AG04449 (cell line): ENCODE data around the gene M1AP.

Experiments
- CTCF ChIA-PET: fragments of 350-600 bp; formaldehyde crosslinking; extraction: SDS; loops from one replicate; lab custom pipeline; 2021; ENCODE audit warnings: antibody characterized with exemption; lab: Yijun Ruan, JAX
- POLR2A ChIA-PET: fragments of 400-600, 350-600 bp; formaldehyde crosslinking; extraction: SDS; loops from one replicate; lab custom pipeline; 2020; ENCODE audit warnings: antibody characterized with exemption, inconsistent platforms; lab: Yijun Ruan, JAX
- DNase-seq: peaks from one replicate; pipeline ENCODE4 v3.0.0-alpha.2; 2010; ENCODE audit warnings: low read depth, low spot score
- H3K4me3 ChIP-seq: 2 replicates; pipeline ENCODE4 v1.5.1; 2011; ENCODE audit warnings: low read depth, mild to moderate bottlenecking, control low read depth, low read length
- CTCF ChIP-seq: IDR thresholded peaks from one replicate; pipeline ENCODE4 v1.5.1; 2011; ENCODE audit warnings: mild to moderate bottlenecking, moderate library complexity, low read length, control low read depth, inconsistent platforms; ENCODE audit not compliant: insufficient read depth; ENCODE audit errors: missing control alignments

M1AP gene

GRCh38 chr2:74691929-74692328 lies 43.8 kb upstream of the M1AP start:
- TF ChIP-seq CTCF: no peak
- no peak overlapping the region for H3K4me3 ChIP-seq
- DNase-seq: no peak
- CTCF ChIA-PET: interaction anchor here (1.0 to 3.0 kb wide), 28 partner anchors 9 to 712 kb away, joined by 3 to 142 read pairs (median 6); no protein-coding TSS in a partner anchor
- POLR2A ChIA-PET: no interaction called here

- DNase-seq: no peak
- ChIA-PET POLR2A (no interaction called here), CTCF (interaction anchor here (0.6 to 3.0 kb wide), 35 partner anchors 11 to 918 kb away, joined by 3 to 142 read pairs (median 5); no protein-coding TSS in a partner anchor)
- peak; percentile 64 for TF ChIP-seq CTCF
- no peak overlapping the region for H3K4me3 ChIP-seq
Measured at GRCh38 chr2:74690571-74690970, 42.4 kb upstream of the M1AP start.

DNA sequence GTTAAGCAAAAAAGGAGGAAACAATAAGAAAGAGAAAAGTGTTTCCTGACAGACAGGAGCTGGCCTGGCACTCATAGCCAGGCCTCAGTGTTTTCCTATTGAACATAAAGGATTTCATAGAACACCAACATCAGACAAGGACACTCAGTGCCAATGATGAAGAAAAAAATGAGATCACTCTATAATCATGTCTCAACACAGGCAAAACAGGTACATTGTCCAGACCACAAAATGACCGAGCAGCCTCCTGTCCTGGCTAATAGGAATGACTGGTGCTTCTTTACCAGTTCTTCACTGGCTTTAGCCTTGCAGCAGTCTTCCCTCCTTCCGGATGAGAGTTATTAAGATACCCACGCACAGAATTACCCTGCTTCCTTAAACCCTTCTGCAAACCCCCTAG lies 41.5 kb upstream of the M1AP start:
- CTCF ChIA-PET: interaction anchor here (1.2 to 3.9 kb wide), 8 partner anchors 9 to 511 kb away, joined by 3 to 77 read pairs (median 6); no protein-coding TSS in a partner anchor
- no peak for DNase-seq
- no peak overlapping the region for H3K4me3 ChIP-seq
- POLR2A ChIA-PET: no interaction called here
- no peak for TF ChIP-seq CTCF

DNA sequence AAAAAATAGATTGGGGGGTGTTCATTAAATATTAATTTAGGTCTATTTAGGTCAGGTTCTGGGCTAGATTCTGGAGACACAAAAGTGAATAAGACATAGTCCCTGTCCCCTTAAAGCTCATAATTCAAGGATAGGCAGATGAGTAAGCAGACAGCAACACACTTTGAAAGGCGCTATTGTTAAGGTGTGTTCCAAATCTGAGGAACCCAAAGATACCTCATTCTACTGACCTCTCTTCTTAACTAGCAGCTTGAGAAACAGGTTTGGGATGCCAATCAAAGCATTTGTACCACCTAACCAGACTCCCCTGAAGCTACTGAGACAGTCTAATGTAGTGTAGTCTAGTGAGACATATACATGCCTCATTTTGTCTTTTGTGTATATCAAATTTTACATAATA lies 40.8 kb upstream of the M1AP start:
- no peak for DNase-seq
- CTCF ChIA-PET: interaction anchor here (0.8 to 3.9 kb wide), 16 partner anchors 9 to 952 kb away, joined by 3 to 77 read pairs (median 5); no protein-coding TSS in a partner anchor
- POLR2A ChIA-PET: no interaction called here
- H3K4me3 ChIP-seq: no peak overlapping the region
- no peak for TF ChIP-seq CTCF

GRCh38 chr2:74685408-74685807 lies 37.3 kb upstream of the M1AP start:
- CTCF ChIA-PET: interaction anchor here (1.4 to 2.0 kb wide), 3 partner anchors 9 to 192 kb away, joined by 3 to 8 read pairs (median 7); no protein-coding TSS in a partner anchor
- H3K4me3 ChIP-seq: no peak overlapping the region
- POLR2A ChIA-PET: no interaction called here
- TF ChIP-seq CTCF: no peak
- DNase-seq: no peak

- H3K4me3 ChIP-seq: no peak overlapping the region
- POLR2A ChIA-PET: no interaction called here
- no peak for TF ChIP-seq CTCF
- no peak for DNase-seq
- CTCF ChIA-PET: interaction anchor here (0.7 to 1.7 kb wide), 2 partner anchors 10 to 618 kb away, joined by 3 read pairs; no protein-coding TSS in a partner anchor
Measured at GRCh38 chr2:74682501-74682900, 34.4 kb upstream of the M1AP start.
